Measurements from ENCODE around the gene CBL. TPM values are rescaled to one million over a fixed set of nuclear protein-coding genes. Genes with fewer than 3 reads are reported as not detected.
A peak's percentile ranks its signal among the peaks of the same experiment; 100 is the strongest.

Gene CBL
- total RNA-seq, 1 experiment from 2014 or later: 56.4 TPM

DNA sequence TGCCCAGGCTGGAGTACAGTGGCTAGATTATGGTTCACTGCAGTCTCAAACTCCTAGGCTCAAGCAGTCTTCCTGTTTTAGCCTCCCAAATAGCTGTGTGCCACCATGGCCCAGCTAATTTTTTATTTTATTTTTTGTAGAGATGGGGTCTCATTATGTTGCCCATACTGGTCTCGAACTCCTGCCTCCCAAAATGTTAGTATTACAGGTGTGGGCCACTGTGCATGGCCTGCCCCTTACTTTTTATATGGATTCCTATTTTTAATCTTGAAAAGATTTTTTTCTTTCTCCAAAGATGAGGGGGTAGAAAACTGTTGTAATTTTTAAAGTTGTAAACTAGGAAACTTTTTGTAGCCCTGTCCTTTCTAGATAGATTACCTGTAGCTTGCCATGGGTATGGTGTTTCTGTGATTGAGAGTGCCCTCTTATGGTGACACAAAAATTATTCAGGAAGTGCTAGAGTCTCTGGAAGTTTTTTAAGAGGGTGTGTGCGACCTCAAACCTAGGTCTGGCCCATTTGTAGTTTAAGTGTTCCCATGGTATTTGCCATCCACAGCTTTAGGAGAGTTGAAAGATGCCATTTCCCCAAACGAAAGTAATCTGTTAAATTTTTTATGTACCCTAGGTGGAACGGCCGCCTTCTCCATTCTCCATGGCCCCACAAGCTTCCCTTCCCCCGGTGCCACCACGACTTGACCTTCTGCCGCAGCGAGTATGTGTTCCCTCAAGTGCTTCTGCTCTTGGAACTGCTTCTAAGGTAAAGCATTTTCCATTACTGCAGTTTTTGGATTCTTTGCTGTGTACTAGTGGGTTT lies 78.4 kb downstream of the CBL start:
- no peaks in the 10 kb centered on the region for H3K79me1 ChIP-seq (ENCODE audit: insufficient read depth, low read depth, low read length, poor library complexity, severe bottlenecking)
- H2BK120ac ChIP-seq (ENCODE audit: low read depth, low read length, poor library complexity, severe bottlenecking): no peak overlapping the region
- Mint-ChIP-seq H3K9me3 (no peaks in the 10 kb centered on the region; a peak in 1 of 5 replicates), H3K4me1 (no peaks in the 10 kb centered on the region), H3K27ac (no peak overlapping the region), H3K4me3 (no peak overlapping the region), H3K27me3 (ENCODE audit: low read depth) (no peaks in the 10 kb centered on the region), H3K36me3 (ENCODE audit: insufficient read depth in 1 of 3, low read depth in 3 of 3) (peaks cover 34 to 59% (median 56%) of the 10 kb centered on the region in 3 experiments; a peak in 6 of 7 replicates)
- no peak overlapping the region for H3K27ac ChIP-seq (ENCODE audit: insufficient read length, low read depth, low read length)
- H3K27me3 ChIP-seq (ENCODE audit: insufficient read depth, low read length): no peaks in the 10 kb centered on the region
- H4K20me1 ChIP-seq (ENCODE audit: control insufficient read depth, insufficient read depth, insufficient read length): no peaks in the 10 kb centered on the region
- no peaks in the 10 kb centered on the region for H3K4me1 ChIP-seq (ENCODE audit: insufficient read depth, low read length)
- no peak overlapping the region for H3K56ac ChIP-seq (ENCODE audit: insufficient read length, low read depth, low read length)
- H3K4ac ChIP-seq (ENCODE audit: low read depth, low read length): no peak overlapping the region
- H3K79me2 ChIP-seq (ENCODE audit: insufficient read depth, low read length): no peaks in the 10 kb centered on the region
- H3K23me2 ChIP-seq (ENCODE audit: insufficient read length, low read depth, low read length, poor library complexity, severe bottlenecking): no peaks in the 10 kb centered on the region
- no peak overlapping the region for H4K5ac ChIP-seq (ENCODE audit: insufficient read length, low read depth, low read length)
- DNase-seq: no peak
- no peak overlapping the region for H3T11ph ChIP-seq (ENCODE audit: low read length)
- no peak overlapping the region for H2BK5ac ChIP-seq (ENCODE audit: insufficient read length, low read length)
- H2AK5ac ChIP-seq (ENCODE audit: insufficient read length, low read length): no peak overlapping the region
- H3K4me2 ChIP-seq (ENCODE audit: insufficient read depth, insufficient read length, low read length): no peak overlapping the region
- no peaks in the 10 kb centered on the region for H3K9me3 ChIP-seq (ENCODE audit: control insufficient read depth, low read depth, low read length)
- H4K91ac ChIP-seq (ENCODE audit: insufficient read length, low read depth, low read length): no peak overlapping the region
- no peak overlapping the region for H2BK15ac ChIP-seq (ENCODE audit: low read depth, low read length)
- no peak overlapping the region for H2BK12ac ChIP-seq (ENCODE audit: insufficient read length, low read depth, low read length)
- no peak overlapping the region for H3K23ac ChIP-seq (ENCODE audit: insufficient read length, low read depth, low read length)
- H3K9ac ChIP-seq (ENCODE audit: extremely low read depth, insufficient read length, low read length): no peak overlapping the region
- H4K8ac ChIP-seq (replicated peaks; ENCODE audit: insufficient read length, low read depth, low read length): no peak overlapping the region
- no peak overlapping the region for H3K14ac ChIP-seq (ENCODE audit: insufficient read depth, low read length)
- TF ChIP-seq, protein P1, sequence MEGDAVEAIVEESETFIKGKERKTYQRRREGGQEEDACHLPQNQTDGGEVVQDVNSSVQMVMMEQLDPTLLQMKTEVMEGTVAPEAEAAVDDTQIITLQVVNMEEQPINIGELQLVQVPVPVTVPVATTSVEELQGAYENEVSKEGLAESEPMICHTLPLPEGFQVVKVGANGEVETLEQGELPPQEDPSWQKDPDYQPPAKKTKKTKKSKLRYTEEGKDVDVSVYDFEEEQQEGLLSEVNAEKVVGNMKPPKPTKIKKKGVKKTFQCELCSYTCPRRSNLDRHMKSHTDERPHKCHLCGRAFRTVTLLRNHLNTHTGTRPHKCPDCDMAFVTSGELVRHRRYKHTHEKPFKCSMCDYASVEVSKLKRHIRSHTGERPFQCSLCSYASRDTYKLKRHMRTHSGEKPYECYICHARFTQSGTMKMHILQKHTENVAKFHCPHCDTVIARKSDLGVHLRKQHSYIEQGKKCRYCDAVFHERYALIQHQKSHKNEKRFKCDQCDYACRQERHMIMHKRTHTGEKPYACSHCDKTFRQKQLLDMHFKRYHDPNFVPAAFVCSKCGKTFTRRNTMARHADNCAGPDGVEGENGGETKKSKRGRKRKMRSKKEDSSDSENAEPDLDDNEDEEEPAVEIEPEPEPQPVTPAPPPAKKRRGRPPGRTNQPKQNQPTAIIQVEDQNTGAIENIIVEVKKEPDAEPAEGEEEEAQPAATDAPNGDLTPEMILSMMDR (conservative IDR thresholded peaks at IDR 0.05): peak; percentile 64
- no peak overlapping the region for H3K18ac ChIP-seq (ENCODE audit: insufficient read length, low read depth, low read length)
- no peak overlapping the region for H2AFZ ChIP-seq (ENCODE audit: low read length)
- no peak overlapping the region for H2BK20ac ChIP-seq (ENCODE audit: low read depth, low read length, poor library complexity, severe bottlenecking)
- WGBS (ENCODE audit: extremely low coverage, insufficient read length, low lambda C conversion rate): no CpG with 5 or more reads among the region's 9 CpGs

Measured in H9 (cell line).